HG03460 (cell line): ENCODE measurements around the gene NXPH2.

Experiments used
- ATAC-seq: cut with Tn5 transposase; IDR thresholded peaks from one replicate; pipeline ENCODE4 v1.9.1; 2021; ENCODE audit not compliant: unreplicated experiment

The NXPH2 gene

DNA sequence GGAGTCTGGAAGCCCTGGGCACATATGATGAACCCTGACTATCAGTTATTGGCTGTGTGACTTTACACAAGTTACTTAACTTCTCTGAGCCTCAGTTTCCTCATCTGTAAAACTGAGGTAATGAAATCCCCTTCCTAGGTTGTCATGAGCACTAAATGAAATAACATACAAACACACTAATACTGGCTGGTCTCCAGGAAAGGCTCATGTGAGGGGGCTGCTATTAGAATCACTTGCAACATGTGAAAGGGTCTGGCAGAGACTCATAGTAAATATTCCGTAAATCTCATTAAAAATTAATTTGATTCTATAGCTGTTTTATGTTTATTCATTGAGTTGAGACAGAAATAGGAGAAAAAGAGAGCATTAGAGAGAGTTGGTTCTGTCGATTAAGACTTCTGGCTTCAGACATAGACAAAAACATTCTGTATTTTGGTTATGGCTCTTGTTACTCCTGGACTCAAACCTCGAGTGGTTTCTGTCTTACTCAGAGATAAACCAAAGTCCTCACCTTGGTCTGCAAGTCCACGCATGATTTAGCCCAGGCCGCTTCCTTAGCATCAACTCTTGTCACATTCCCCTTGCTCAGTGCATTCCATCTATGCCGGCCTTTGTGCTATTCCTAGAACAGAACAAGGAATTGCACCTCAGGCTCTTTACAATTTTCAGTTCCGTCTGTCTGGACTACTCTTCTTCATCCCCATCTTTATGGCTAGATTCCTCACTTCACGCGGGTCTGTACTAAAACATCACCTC lies 139.1 kb downstream of the NXPH2 start:
- ATAC-seq = peak; percentile 77

DNA sequence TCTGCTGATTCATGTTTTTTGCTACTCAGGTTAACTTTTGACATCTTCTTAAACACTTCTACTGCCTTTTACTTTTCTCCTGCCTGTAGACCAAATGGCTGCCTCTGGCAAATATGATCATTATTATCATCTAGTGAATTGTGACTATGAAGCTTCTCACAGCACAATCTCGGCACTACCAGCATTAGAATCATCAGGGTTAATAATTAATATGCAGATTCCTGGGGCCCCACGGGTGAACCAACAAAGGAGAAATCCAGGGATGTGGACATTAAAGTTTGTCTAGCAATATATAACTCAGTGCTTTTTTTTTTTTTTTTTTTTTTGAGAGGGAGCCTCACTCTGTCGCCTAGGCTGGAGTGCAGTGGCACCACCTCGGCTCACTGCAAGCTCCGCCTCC lies 142.5 kb downstream of the NXPH2 start:
- no peak for ATAC-seq

DNA sequence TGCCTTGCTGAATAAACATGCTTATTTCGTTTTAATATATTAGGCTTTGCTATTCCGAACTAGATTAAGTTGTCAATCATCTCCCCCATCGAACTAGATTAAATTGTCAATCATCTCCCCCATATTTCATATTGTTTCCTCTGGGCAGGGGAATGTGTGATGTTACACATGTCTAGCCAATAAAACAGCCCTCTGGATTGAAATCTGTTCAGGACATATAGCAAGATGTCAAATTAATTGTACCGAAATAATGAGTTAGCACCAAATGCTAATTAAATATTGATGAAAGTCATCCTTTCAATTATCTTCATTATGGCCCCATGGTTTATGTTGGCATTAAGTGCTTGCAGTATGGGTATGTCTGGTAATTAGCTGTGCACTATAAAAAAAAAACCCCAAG lies 143.1 kb downstream of the NXPH2 start:
- ATAC-seq = no peak

DNA sequence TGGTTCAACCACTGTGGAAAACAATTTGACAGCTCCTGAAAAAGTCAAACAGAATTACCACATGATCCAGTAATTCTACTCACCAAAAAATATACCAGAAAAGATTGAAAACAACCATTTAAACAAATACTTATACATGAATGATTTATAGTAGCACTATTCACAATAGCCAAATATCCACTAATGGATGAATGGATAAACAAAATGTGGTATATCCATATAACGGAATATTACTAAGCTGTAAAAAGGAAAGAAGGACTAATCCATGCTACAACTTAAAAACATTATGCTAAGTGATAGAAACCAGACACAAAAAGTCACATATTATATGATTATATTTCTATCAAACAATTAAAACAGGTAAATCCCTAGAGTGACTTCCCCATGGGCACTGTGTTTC lies 147.1 kb downstream of the NXPH2 start:
- ATAC-seq = no peak

DNA sequence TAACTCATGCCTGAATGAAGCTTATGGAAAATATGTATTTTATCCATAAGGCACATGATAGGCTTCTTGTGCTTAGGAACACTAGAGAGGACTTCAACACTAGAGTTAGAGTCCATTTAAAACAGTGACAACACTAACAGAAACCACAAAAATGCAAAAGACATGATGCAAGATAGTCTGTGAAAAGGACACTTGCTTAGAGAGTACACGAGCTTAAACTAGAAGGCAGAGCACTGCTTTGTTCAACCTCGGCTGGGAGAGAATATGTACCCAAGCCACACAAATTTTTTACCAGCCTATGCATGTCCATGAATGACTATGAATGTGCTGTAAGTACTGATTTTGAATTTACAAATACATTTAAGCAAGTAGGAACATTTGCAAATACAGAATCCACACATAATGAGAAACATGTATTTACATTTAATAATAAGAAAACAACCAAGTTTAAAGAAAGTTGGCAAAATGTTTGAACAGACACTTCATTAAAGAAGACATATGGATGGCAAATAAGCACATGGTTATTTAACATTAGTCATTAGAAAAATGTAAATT lies 148.0 kb downstream of the NXPH2 start:
- no peak for ATAC-seq

DNA sequence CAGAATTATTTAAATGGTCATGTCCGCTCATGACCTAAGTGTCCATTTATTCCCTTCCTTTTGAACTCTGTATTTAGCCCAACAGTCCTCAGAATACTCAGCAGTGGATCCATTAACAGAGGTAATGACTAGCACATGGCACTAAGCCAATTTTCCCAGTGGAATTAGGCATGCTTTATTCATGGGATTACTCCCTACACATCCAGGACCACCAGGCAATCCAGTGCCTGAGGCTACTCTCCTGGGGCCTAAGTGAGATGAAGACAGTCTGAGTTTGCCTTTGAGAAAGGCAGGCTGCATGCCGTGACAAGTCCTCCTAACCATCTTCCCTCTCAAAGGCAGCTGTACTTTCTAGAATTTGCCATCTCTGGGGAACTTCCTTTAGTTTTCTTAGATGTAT lies 150.0 kb downstream of the NXPH2 start:
- no peak for ATAC-seq

DNA sequence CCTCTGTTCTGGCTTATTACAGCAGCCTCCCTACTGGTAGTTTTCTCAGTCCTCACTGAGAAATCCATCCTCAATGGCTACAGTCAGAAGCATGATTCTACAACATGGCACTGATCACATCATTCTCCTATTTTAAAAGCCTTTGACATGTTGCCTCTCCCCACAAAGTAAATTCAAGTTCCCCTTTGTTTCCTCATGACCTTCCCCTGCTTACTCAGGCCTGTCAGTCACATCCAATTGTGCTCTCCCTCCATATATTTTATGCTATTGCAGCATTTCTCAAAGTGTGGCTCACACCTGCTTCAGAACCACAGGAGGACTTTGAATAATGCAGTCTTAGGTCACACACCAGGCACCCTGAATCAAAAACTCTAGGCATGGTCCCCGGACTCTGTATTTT lies 154.0 kb downstream of the NXPH2 start:
- no peak for ATAC-seq

DNA sequence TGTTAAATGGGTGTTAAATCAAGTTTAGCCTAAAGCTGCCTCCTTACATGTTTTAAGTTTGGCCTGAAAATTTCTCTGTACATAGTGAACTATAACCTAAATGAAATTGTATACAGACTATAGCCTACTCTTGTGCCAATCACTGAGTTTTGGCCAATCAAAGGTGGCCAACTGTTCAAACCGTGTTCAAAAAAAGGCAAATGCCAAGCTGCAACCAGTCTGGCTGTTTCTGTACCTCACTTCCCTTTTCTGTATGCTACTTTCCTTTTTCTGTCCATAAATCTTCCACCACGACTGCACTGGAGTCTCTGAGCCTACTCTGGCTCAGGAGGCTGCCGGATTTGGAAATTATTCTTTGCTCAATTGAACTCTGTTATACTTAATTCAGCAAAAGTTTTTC lies 157.6 kb downstream of the NXPH2 start:
- no peak for ATAC-seq

DNA sequence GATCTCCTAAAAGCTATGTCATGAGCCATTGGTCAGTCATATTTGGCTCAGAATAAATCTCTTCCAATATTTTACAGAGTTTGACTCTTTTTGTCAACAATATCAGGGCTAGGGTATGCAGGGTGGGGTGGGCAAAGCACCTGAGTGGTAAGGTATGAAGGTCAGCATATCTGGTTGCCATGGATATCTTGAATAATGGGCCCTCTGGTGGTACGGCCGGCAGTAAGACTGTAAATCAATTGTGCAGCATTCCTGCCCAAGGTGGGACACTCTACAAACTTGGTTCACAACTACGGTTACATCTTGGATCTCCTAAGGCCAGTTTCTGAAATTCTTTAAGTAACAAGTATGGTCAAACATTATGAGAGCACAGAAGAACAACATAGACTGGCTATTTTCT lies 159.1 kb downstream of the NXPH2 start:
- no peak for ATAC-seq

DNA sequence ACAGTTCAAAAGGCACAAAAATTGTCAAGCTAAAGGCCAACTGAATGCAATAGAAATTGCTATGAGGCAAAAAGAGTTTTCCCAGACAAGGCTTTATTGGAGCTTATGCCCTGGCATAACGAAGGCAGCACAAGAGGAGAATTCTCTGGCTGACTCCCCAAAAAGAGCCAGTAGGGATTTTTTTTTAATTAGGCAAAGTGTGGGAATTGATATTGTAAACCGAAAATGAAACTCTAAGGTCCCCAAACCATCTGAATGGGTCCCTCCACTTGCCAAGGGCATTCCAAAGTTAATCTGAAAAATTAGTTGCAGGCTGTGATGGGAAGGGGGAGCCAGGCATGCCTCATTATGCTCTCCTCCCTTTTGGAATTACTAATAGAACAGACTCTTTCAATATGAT lies 159.8 kb downstream of the NXPH2 start:
- ATAC-seq = no peak
